ENCODE data around the gene CNIH3.

The CNIH3 gene

DNA sequence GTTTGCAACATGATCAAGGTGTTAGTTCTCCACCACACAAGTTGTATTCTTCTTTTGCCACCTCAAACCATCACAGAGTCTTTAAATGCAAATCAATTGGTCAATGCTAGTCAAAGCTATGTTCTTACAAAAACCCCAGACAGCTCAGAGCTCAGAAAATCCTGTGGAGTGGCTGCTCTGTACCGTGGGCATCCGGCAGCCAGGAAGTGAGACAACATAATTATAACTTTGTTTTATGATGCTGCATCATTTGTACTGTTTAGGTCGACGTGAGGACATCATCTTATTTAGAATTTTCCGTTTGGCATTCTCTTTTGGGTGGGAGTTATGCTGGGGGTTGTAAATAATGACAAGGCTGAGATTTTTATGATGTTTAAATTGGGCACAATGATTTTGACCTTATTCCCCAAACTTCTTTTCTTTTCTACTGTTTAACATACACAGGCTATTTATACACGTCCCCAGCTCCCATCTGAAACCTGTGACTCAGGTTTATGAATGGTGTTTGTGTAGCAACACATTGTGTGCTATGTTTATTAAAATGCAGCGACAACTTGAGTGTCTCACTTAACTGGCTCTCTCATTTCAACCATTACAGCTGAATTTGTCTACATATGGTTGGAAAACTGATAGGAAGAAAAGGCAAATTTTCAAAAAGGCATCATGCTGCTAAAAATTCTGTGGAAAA, 124.0 kb downstream of the CNIH3 start:
- Mint-ChIP-seq H3K27me3 (peaks cover 3% of the 10 kb centered on the region), H3K4me3 (no peak overlapping the region), H3K4me1 (ENCODE audit: low read depth) (peaks cover 11% of the 10 kb centered on the region), H3K9me3 (ENCODE audit: low read depth) (no peaks in the 10 kb centered on the region), H3K36me3 (no peaks in the 10 kb centered on the region), H3K27ac (no peak overlapping the region)

DNA sequence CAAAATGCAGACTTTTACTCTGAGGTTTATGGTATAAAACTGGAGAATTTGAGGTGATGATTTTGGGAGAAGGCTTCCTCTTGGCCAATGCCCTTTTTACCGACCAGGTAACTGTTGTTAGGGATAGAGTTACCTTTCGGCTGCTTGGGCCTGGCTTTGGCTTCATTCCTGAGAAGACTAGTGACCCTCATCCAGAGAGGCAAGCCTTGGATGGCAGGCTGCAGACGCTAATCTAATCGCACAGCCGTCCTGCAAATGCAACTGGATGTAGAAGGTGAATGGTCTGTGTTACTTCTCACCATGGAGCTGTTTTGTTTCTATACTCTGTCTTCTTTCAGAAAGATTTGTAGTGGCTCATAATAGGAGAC, 124.6 kb downstream of the CNIH3 start:
- Mint-ChIP-seq H3K27ac (no peak overlapping the region), H3K4me1 (ENCODE audit: low read depth) (peaks cover 14% of the 10 kb centered on the region), H3K9me3 (ENCODE audit: low read depth) (no peaks in the 10 kb centered on the region), H3K36me3 (no peaks in the 10 kb centered on the region), H3K4me3 (no peak overlapping the region), H3K27me3 (peaks cover 3% of the 10 kb centered on the region)

DNA sequence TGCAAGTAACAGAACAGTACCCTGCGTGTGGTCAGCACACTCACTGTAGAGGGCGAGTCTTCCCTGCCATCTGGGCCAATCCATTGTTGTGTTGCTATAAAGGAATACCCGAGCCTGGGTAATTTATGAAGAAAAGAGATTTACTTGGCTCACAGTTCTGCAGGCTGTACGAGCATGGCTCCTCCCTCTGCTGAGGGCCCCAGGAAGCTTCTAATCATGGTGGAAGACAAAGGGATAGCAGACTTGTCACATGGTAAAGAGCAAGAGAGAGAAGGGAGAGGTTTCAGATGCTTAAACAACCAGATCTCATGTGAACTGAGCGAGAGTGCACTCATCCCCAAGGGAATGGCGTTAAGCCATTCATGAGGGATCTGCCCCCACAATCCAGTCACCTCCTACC, 126.2 kb downstream of the CNIH3 start:
- Mint-ChIP-seq H3K9me3 (ENCODE audit: low read depth) (no peaks in the 10 kb centered on the region), H3K4me1 (ENCODE audit: low read depth) (peaks cover 21% of the 10 kb centered on the region), H3K27me3 (peaks cover 3% of the 10 kb centered on the region), H3K36me3 (no peaks in the 10 kb centered on the region), H3K4me3 (no peak overlapping the region), H3K27ac (no peak overlapping the region)

DNA sequence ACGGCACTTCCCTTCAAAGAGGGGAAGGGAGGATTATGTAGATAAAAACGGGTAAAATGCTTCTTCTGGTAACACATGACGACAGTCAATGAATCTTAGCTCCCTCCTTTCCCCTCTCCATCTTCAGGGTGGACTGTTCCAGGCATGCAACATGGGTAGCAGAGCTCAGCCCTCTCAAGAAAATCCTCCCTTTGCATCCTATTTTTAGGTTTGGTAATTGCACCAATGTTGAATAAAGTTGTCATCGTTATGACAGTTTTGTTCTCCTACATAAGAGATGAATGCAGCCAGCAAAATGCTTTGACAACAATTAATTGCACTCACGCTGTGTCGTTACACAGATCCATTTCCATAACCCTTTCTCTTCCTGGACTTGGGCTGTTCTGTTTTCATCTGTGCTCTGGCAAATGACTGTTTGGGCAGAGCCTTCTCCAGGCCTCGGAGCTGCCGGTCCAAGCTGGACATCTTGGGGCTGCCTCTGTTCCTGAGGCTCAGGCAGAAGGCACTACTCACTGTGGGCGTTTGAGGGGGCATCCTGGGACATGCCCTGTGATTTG, 127.6 kb downstream of the CNIH3 start:
- H3K27me3 Mint-ChIP-seq = peaks cover 1% of the 10 kb centered on the region
- H3K36me3 Mint-ChIP-seq = no peaks in the 10 kb centered on the region
- peaks cover 22% of the 10 kb centered on the region for H3K4me1 Mint-ChIP-seq (ENCODE audit: low read depth)
- H3K9me3 Mint-ChIP-seq (ENCODE audit: low read depth) = no peaks in the 10 kb centered on the region
- H3K4me3 Mint-ChIP-seq = no peak overlapping the region
- no peak overlapping the region for H3K27ac Mint-ChIP-seq

DNA sequence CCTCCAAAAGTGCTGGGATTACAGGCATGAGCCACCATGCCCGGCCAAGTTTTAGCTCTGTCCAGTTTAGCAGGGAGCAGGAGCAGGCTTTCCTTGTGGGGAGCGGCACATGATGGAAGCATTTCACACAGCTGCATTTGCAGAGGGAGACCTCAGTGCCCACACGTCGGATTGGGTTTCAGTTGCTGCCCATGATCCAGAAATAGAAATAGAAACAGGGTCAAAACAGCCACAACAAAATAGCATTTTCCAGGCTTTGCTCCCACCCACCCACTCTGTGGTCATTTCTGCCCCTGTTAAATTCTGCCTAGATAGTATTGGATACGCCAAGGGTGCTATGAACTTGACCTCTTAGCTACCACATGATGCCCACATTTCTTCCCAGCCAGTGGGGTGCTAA, 128.4 kb downstream of the CNIH3 start:
- H3K27ac Mint-ChIP-seq = no peak overlapping the region

DNA sequence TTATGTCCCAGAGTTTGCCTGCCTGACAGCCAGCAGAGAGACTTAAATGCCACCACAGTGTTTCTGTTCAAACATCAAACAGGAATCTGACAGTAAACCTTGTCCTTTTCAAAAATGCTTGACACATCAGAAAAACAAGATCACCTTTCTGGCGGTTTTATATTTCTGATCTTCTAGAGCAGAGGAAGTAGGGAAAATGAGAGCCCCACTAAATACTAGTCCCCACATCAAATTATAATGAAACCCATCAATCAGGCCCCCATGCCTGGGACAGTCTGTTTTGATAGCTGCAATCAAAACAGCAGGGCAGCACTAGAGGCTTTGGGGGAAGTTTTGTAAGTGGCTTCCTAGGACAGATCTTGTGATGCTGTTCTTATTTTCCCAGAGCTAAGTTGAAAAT, 129.3 kb downstream of the CNIH3 start:
- Mint-ChIP-seq H3K27ac (peak overlapping the region; percentile 62), H3K4me1 (ENCODE audit: low read depth) (peaks cover 22% of the 10 kb centered on the region), H3K27me3 (peaks cover 1% of the 10 kb centered on the region), H3K9me3 (ENCODE audit: low read depth) (no peaks in the 10 kb centered on the region), H3K36me3 (no peaks in the 10 kb centered on the region), H3K4me3 (peak overlapping the region; percentile 11)

More for the DNA sequence above, 128.4 kb downstream of the CNIH3 start:
- Mint-ChIP-seq H3K36me3 (no peaks in the 10 kb centered on the region), H3K4me1 (ENCODE audit: low read depth) (peaks cover 22% of the 10 kb centered on the region), H3K4me3 (no peak overlapping the region), H3K27me3 (peaks cover 1% of the 10 kb centered on the region), H3K9me3 (ENCODE audit: low read depth) (no peaks in the 10 kb centered on the region)

DNA sequence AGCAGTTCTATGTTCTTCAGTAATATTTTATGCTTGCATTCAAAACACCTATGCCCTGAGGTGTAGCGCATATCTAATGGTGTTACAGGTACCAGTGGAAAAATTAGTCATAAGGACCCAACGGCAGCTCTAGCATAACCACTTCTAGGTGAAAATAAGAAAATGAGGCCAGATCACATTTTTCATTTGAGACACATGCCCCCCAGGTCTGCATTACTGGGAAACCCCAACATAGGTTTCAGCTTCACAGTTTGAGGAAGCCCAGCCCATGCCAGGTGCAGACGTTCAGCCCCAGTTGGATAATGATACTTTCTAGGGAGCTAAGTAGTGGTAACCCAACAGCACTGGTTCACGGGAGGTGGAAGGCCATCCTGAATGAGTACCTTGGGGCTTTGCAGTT, 129.8 kb downstream of the CNIH3 start:
- Mint-ChIP-seq H3K36me3 (no peaks in the 10 kb centered on the region), H3K27ac (peak overlapping the region; percentile 62), H3K4me1 (ENCODE audit: low read depth) (peaks cover 22% of the 10 kb centered on the region), H3K9me3 (ENCODE audit: low read depth) (no peaks in the 10 kb centered on the region), H3K4me3 (peak overlapping the region; percentile 11), H3K27me3 (peaks cover 1% of the 10 kb centered on the region)

DNA sequence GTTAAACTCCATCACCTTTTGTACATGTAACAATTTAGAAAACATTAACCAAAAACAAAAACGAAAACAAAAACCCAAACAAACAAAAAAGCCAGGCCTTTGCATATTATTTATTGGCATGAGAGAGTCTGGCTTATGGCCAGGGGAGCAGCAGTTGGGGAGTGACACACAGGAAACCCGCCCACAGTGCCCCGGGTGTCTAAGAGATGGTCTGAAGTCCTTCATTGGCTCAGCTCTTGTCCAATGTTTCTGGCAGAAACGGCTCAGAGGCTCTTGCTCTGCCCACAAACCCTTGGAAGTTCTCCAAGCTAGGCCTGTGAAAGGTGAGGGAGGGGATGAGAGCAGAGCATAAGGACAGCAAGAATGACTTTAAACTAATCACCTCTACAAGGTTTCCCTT, 131.5 kb downstream of the CNIH3 start:
- H3K4me1 Mint-ChIP-seq (ENCODE audit: low read depth) = peaks cover 27% of the 10 kb centered on the region
- H3K27ac Mint-ChIP-seq = no peak overlapping the region
- H3K9me3 Mint-ChIP-seq (ENCODE audit: low read depth) = no peaks in the 10 kb centered on the region
- H3K36me3 Mint-ChIP-seq = no peaks in the 10 kb centered on the region
- no peak overlapping the region for H3K4me3 Mint-ChIP-seq
- H3K27me3 Mint-ChIP-seq = peaks cover 1% of the 10 kb centered on the region

DNA sequence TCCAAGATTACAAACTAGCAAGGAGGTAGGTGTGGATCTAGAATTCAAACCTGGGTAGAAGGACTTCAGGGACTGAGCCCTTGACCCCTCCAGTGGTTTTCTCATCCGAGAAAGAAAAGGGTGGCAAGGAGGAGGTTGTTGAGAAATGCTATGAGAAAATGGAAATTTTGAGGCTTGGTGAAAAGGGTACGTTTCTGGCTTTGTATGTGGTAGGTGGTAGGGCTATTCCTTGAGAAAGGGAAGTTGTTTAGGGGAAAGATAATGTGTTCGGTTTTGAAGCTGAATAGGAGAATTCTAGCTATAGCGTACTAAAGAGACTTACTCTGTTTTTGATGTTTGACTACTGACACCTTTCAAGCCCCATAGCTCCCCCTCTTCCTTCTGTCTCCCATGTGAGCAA, 133.8 kb downstream of the CNIH3 start:
- no peak overlapping the region for H3K4me3 Mint-ChIP-seq
- no peak overlapping the region for H3K27ac Mint-ChIP-seq
- no peaks in the 10 kb centered on the region for H3K9me3 Mint-ChIP-seq (ENCODE audit: low read depth)
- H3K36me3 Mint-ChIP-seq = no peaks in the 10 kb centered on the region
- peaks cover 27% of the 10 kb centered on the region for H3K4me1 Mint-ChIP-seq (ENCODE audit: low read depth)
- no peaks in the 10 kb centered on the region for H3K27me3 Mint-ChIP-seq

DNA sequence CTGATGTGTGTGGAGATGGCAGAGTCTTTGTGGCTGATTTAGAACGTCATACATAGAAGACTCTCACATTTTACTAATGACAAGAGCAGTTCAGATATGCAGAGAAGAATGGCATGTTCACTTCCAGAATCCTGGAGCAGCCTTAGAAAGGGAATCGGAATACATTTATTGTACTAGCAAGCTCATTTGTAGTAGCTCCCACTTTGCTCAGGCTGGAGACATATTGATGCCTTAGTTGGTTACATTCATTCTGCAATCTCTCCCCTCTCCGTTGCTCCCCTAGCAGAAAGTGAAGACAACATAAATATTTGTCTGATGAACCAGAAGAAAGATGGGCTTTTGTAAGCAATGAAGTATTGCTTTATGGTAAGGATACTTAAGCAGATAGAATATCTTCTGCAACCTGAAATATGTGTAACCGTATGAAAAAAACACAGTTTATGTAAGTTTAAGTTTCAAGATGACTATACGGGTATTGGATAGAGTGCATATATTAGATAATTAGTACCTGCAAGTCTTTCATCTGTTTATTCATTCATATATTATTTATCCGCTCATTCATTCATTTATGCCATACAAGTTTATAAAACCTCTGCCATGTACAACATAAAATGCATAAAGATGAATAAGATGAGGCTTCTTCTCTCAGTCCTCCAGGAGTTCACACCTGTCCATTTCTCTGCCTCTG, 135.7 kb downstream of the CNIH3 start:
- Mint-ChIP-seq H3K27me3 (peaks cover 2% of the 10 kb centered on the region), H3K27ac (no peak overlapping the region), H3K36me3 (no peaks in the 10 kb centered on the region), H3K4me1 (ENCODE audit: low read depth) (peaks cover 8% of the 10 kb centered on the region), H3K9me3 (ENCODE audit: low read depth) (no peaks in the 10 kb centered on the region), H3K4me3 (no peak overlapping the region)

DNA sequence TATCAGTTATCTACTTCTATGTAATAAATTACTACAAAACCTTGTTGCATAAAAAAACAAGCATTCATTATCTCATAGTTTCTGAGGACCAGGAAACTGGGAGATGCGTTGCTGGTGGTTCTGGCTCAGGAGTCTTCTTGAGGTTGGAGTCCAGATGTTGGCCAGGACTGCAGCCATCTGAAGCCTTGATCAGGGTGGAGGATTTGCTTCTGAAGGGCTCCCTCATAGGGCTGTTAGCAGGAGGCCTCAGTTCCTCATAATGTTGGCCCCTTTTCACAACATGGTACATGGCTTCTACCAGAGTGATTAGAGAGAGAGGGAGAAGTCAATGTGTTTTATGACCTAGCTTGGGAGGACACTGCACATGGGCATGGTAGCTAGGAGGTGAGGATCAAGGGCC, 137.4 kb downstream of the CNIH3 start:
- H3K9me3 Mint-ChIP-seq (ENCODE audit: low read depth) = no peaks in the 10 kb centered on the region
- peaks cover 5% of the 10 kb centered on the region for H3K4me1 Mint-ChIP-seq (ENCODE audit: low read depth)
- no peaks in the 10 kb centered on the region for H3K36me3 Mint-ChIP-seq
- no peak overlapping the region for H3K4me3 Mint-ChIP-seq
- no peak overlapping the region for H3K27ac Mint-ChIP-seq
- H3K27me3 Mint-ChIP-seq = peaks cover 2% of the 10 kb centered on the region

DNA sequence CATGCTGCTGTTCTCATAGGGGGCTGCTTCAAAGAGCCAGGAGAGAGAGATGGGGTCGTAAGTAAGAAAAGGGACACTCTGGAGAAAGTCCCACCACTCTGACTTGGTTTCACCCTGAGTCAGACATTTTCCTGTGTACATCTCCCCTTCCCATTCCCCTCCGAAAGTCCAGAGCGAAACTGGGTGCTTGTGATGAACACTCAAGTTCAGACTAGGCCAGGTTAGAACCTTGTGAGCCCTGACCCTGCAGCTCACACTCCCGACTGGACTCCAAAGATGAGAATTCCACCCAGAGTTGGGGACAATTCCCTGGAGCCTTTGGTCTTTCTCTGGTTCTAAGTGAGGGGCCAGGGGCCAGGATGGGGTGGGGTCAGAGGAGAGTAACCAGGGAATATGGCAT, 139.5 kb downstream of the CNIH3 start:
- Mint-ChIP-seq H3K27me3 (peaks cover 2% of the 10 kb centered on the region), H3K4me3 (no peak overlapping the region), H3K4me1 (ENCODE audit: low read depth) (peaks cover 5% of the 10 kb centered on the region), H3K36me3 (no peaks in the 10 kb centered on the region), H3K9me3 (ENCODE audit: low read depth) (no peaks in the 10 kb centered on the region), H3K27ac (no peak overlapping the region)

DNA sequence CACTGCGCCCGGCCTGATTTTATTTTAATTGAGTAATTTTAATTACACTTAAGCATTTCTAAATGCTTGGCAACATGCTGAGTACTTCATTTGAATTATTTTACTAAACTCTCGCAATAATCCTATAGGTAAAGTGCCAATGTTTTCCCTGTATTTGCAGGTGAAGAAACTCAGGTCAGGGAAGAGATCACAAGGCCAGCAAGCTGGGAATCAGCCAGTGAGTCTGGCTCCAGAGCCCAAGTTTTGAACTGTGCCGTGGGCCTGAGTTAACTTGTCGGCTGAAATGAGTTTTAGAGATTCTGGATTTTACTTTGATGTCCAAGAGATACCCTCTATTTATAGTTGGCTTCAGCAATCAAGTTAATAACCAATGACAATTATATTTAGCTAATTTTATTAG, 141.4 kb downstream of the CNIH3 start:
- H3K27ac Mint-ChIP-seq = no peak overlapping the region
- no peak overlapping the region for H3K4me3 Mint-ChIP-seq
- H3K9me3 Mint-ChIP-seq (ENCODE audit: low read depth) = no peaks in the 10 kb centered on the region
- H3K36me3 Mint-ChIP-seq = no peaks in the 10 kb centered on the region
- H3K27me3 Mint-ChIP-seq = peaks cover 2% of the 10 kb centered on the region
- no peaks in the 10 kb centered on the region for H3K4me1 Mint-ChIP-seq (ENCODE audit: low read depth)

DNA sequence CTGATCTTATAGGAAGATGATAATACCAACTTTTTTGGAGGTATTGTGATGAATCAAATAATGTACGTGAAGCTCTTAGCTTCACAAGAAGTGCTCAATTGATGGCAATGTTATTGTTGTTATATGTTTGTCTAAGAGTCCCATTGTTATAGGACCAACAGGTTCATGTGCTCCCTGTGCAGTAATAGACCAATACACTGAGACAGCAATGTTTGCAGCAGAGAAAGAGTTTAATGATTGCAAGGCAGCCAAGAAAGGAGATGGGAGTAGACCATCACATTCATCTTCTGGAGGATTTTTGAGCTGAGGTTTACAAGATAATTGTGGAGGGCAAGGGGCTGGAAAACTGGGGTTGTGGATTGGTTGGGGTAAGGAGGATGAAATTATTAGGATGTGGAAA, 143.0 kb downstream of the CNIH3 start:
- peaks cover 2% of the 10 kb centered on the region for H3K27me3 Mint-ChIP-seq
- H3K9me3 Mint-ChIP-seq (ENCODE audit: low read depth) = no peaks in the 10 kb centered on the region
- H3K27ac Mint-ChIP-seq = no peak overlapping the region
- no peaks in the 10 kb centered on the region for H3K36me3 Mint-ChIP-seq
- no peaks in the 10 kb centered on the region for H3K4me1 Mint-ChIP-seq (ENCODE audit: low read depth)
- no peak overlapping the region for H3K4me3 Mint-ChIP-seq

DNA sequence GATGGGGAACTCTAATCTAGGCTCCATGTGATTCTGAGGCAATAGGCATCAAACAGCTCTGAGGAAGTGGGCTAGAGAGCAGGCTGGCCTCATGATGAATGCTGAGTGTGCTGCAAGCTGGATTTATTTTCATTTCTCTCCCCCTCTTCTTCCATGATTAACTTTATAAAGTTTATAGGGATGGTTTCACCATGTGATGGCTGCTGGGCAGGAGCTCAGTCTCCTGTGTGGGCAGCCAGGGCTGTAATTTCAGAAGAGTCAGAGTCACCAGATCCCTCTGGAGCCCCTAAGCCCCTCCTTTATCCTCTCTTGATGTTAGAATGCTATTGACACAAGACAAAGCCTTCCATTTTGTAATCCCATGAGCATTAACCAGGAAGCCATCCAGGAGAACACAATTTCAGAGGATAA, 143.6 kb downstream of the CNIH3 start:
- H3K27me3 Mint-ChIP-seq = peaks cover 2% of the 10 kb centered on the region
- no peaks in the 10 kb centered on the region for H3K4me1 Mint-ChIP-seq (ENCODE audit: low read depth)
- no peak overlapping the region for H3K4me3 Mint-ChIP-seq
- H3K36me3 Mint-ChIP-seq = no peaks in the 10 kb centered on the region
- no peaks in the 10 kb centered on the region for H3K9me3 Mint-ChIP-seq (ENCODE audit: low read depth)
- no peak overlapping the region for H3K27ac Mint-ChIP-seq

DNA sequence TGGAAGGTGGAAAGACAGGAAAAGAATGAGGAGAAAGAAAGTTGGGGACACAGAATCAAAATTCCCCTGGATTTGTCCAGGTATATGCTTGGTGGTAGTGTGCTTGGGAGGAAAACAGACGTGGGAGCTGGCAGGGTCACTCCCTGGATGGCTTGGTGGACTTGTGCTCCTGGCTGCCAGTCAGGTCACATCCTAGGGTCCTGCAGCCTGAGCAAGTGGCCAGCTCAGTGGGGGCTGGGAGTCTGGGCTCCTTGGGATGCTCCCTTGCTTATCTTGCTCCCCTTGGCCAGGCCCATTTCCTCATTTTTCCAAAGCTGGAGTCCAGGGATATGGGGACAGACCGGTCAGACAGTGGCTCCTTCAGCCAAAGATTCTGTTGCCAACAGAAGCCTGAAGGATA, 144.0 kb downstream of the CNIH3 start:
- H3K4me3 Mint-ChIP-seq = no peak overlapping the region
- H3K36me3 Mint-ChIP-seq = no peaks in the 10 kb centered on the region
- H3K27me3 Mint-ChIP-seq = peaks cover 2% of the 10 kb centered on the region

More for the DNA sequence above, 144.0 kb downstream of the CNIH3 start:
- H3K9me3 Mint-ChIP-seq (ENCODE audit: low read depth) = no peaks in the 10 kb centered on the region
- no peaks in the 10 kb centered on the region for H3K4me1 Mint-ChIP-seq (ENCODE audit: low read depth)
- no peak overlapping the region for H3K27ac Mint-ChIP-seq

Data from activated naive CD8-positive, alpha-beta T cell (primary cell).